Adrenal gland (tissue), 5 donors: Measurements from ENCODE around the gene ST6GALNAC3.

Source experiments
- POLR2A ChIP-seq, 2 donors: fragments of 450-650 bp; IDR thresholded peaks; one replicate each; pipeline ENCODE4 v1.6.1; 2017; ENCODE audit warnings: antibody characterized with exemption in 2 of 2, mild to moderate bottlenecking in 2 of 2, moderate library complexity in 1 of 2
- TF ChIP-seq, protein P1 (sequence below), 6 experiments: fragments of 450-650 bp in 4 of 6; fragments of 200-600 bp in 2 of 6; sonication (generic) in 1 of 6; IDR thresholded peaks; 1 replicate in 5 of 6; 2 replicates in 1 of 6; pipeline versions ENCODE4 v1.5.1 to v1.8.0; 2016 to 2021; ENCODE audit warnings: antibody characterized with exemption in 6 of 6, mild to moderate bottlenecking in 2 of 6, moderate library complexity in 1 of 6
- donor health status: DM: no; HTN: no; CAD: no.

DNA sequence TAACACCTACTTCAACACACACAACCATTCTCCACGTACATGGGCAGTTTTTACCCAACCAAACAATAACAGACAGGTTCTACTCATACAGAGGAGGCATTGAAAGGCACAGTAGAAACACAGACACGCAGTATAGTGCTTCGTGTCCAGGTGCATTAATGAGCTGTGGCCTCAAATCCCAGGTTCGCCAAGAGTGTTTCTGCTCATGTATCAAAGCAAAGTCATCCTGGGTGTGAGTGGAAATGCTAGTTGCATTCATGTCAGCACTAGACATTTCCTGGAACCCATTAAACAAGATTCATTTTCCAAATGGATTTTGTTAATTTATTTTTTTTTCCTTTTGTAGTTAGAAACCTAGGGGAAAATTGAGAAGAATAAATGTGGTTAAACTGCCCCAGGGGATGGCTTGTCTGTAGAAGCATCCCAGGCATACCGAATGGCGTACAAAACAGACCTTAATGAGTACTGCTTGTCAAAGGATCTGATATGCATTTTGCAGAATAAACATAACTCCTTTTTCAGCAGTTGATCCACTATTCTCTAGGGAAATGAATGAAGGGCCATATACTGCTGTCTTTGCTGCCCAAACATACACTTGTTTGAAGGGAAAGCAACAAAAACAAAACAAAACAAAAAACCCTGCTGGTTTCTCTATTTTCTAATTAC, 494.2 kb downstream of the ST6GALNAC3 start:
- TF ChIP-seq POLR2A (IDR thresholded peaks at IDR 0.05), result no peak
- TF ChIP-seq, protein P1, sequence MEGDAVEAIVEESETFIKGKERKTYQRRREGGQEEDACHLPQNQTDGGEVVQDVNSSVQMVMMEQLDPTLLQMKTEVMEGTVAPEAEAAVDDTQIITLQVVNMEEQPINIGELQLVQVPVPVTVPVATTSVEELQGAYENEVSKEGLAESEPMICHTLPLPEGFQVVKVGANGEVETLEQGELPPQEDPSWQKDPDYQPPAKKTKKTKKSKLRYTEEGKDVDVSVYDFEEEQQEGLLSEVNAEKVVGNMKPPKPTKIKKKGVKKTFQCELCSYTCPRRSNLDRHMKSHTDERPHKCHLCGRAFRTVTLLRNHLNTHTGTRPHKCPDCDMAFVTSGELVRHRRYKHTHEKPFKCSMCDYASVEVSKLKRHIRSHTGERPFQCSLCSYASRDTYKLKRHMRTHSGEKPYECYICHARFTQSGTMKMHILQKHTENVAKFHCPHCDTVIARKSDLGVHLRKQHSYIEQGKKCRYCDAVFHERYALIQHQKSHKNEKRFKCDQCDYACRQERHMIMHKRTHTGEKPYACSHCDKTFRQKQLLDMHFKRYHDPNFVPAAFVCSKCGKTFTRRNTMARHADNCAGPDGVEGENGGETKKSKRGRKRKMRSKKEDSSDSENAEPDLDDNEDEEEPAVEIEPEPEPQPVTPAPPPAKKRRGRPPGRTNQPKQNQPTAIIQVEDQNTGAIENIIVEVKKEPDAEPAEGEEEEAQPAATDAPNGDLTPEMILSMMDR (IDR thresholded peaks at IDR 0.05), result no peak
